ENCODE measurements around the gene PPP3CA.
"Not testable (repeated sequence)": the region's sequence is repeated elsewhere in the genome, so short reads cannot be mapped to it uniquely, and the experiment has no call there.

PPP3CA gene

GRCh38 chr4:101147283-101147682, 200.0 kb downstream of the PPP3CA start:
- no peak for DNase-seq (ENCODE audit: low read depth in 1 of 2, low spot score in 1 of 2)

- no peak for DNase-seq (ENCODE audit: low read depth in 1 of 2, low spot score in 1 of 2)
Observed at GRCh38 chr4:101145021-101145420, 202.3 kb downstream of the PPP3CA start.

- DNase-seq (ENCODE audit: low read depth in 1 of 2, low spot score in 1 of 2) = no peak
Observed at GRCh38 chr4:101142259-101142658, 205.1 kb downstream of the PPP3CA start.

- DNase-seq (ENCODE audit: low read depth in 1 of 2, low spot score in 1 of 2) = no peak
Observed at GRCh38 chr4:101141855-101142254, 205.5 kb downstream of the PPP3CA start.

GRCh38 chr4:101141230-101141629, 206.1 kb downstream of the PPP3CA start:
- no peak for DNase-seq (ENCODE audit: low read depth in 1 of 2, low spot score in 1 of 2)

- DNase-seq (ENCODE audit: low read depth in 1 of 2, low spot score in 1 of 2) = no peak
Observed at GRCh38 chr4:101140228-101140627, 207.1 kb downstream of the PPP3CA start.

GRCh38 chr4:101136373-101137370, 210.7 kb downstream of the PPP3CA start:
- DNase-seq (ENCODE audit: low read depth in 1 of 2, low spot score in 1 of 2) = no peak

GRCh38 chr4:101135371-101136010, 211.8 kb downstream of the PPP3CA start:
- DNase-seq (ENCODE audit: low read depth in 1 of 2, low spot score in 1 of 2) = no peak

- DNase-seq (ENCODE audit: low read depth in 1 of 2, low spot score in 1 of 2) = not testable (repeated sequence)
Observed at GRCh38 chr4:101131058-101131457, 216.3 kb downstream of the PPP3CA start.

GRCh38 chr4:101128898-101129297, 218.4 kb downstream of the PPP3CA start:
- DNase-seq (ENCODE audit: low read depth in 1 of 2, low spot score in 1 of 2) = not testable (repeated sequence)

- no peak for DNase-seq (ENCODE audit: low read depth in 1 of 2, low spot score in 1 of 2)
Observed at GRCh38 chr4:101128473-101128872, 218.9 kb downstream of the PPP3CA start.

- DNase-seq (ENCODE audit: low read depth in 1 of 2, low spot score in 1 of 2) = no peak
Observed at GRCh38 chr4:101127176-101127790, 220.0 kb downstream of the PPP3CA start.

- DNase-seq (ENCODE audit: low read depth in 1 of 2, low spot score in 1 of 2) = no peak
Observed at GRCh38 chr4:101126059-101126458, 221.3 kb downstream of the PPP3CA start.

- DNase-seq (ENCODE audit: low read depth in 1 of 2, low spot score in 1 of 2) = no peak
Observed at GRCh38 chr4:101125045-101125942, 222.0 kb downstream of the PPP3CA start.

- DNase-seq (ENCODE audit: low read depth in 1 of 2, low spot score in 1 of 2) = no peak
Observed at GRCh38 chr4:101123231-101123630, 224.1 kb downstream of the PPP3CA start.

- DNase-seq (ENCODE audit: low read depth in 1 of 2, low spot score in 1 of 2) = no peak
Observed at GRCh38 chr4:101122019-101122418, 225.3 kb downstream of the PPP3CA start.

- DNase-seq (ENCODE audit: low read depth in 1 of 2, low spot score in 1 of 2) = no peak
Observed at GRCh38 chr4:101119141-101119540, 228.2 kb downstream of the PPP3CA start.

- DNase-seq (ENCODE audit: low read depth in 1 of 2, low spot score in 1 of 2) = no peak
Observed at GRCh38 chr4:101118617-101119016, 228.7 kb downstream of the PPP3CA start.

- no peak for DNase-seq (ENCODE audit: low read depth in 1 of 2, low spot score in 1 of 2)
Observed at GRCh38 chr4:101115887-101116286, 231.4 kb downstream of the PPP3CA start.

- DNase-seq (ENCODE audit: low read depth in 1 of 2, low spot score in 1 of 2) = no peak
Observed at GRCh38 chr4:101114936-101115372, 232.4 kb downstream of the PPP3CA start.

Data from activated T-helper 1 cell treated with anti-CD3 and anti-CD28 coated beads, Interleukin-2, amount 50 U/mL, for 16 hours (primary cell).